Renal pelvis (tissue), 12 donors: Measurements from ENCODE around the gene PGP. TPM values are rescaled to one million over a fixed set of nuclear protein-coding genes. Genes with fewer than 3 reads are reported as not detected.
A peak's percentile ranks its signal among the peaks of the same experiment; 100 is the strongest.
"Not testable (repeated sequence)": the region's sequence is repeated elsewhere in the genome, so short reads cannot be mapped to it uniquely, and the experiment has no call there.

Experiments
- DNase-seq: peaks from one replicate; pipeline ENCODE4 v3.0.0-alpha.2; 2013
- long read RNA-seq, 16 experiments: transcript quantifications; one replicate each; lab custom pipeline, GENCODE V29; 2026
- polyA plus RNA-seq, 3 donors: library from polyadenylated mRNA; unstranded; fragments of 120-200 nt; gene quantifications; one replicate each; pipeline ENCODE4 v1.2.1, GENCODE V29; 2013; ENCODE audit not compliant: insufficient read length in 3 of 3

Gene PGP
- polyA plus RNA-seq: 10 to 100 TPM; 15.1 to 18.8 (median 17.8) TPM
- long read RNA-seq, donor 1, transcript PGP-201 (2 exons, 2,727 nt): major isoform, 28 of 29 reads
- long read RNA-seq, donor 1, partial matches to known transcripts: 0 of 29 reads
- long read RNA-seq, donor 1, other reads (novel, unspliced or antisense): 0 of 29 reads
- long read RNA-seq, donor 2, transcript PGP-201 (2 exons, 2,727 nt): major isoform, 28 of 29 reads
- long read RNA-seq, donor 2, partial matches to known transcripts: 0 of 29 reads
- long read RNA-seq, donor 2, other reads (novel, unspliced or antisense): 0 of 29 reads
- long read RNA-seq, donor 3, transcript PGP-201 (2 exons, 2,727 nt): major isoform, 18 of 18 reads
- long read RNA-seq, donor 3, partial matches to known transcripts: 0 of 18 reads
- long read RNA-seq, donor 3, other reads (novel, unspliced or antisense): 0 of 18 reads
- long read RNA-seq, donor 4, transcript PGP-201 (2 exons, 2,727 nt): major isoform, 17 of 17 reads
- long read RNA-seq, donor 4, partial matches to known transcripts: 0 of 17 reads
- long read RNA-seq, donor 4, other reads (novel, unspliced or antisense): 0 of 17 reads
- long read RNA-seq, donor 5, transcript PGP-201 (2 exons, 2,727 nt): major isoform, 19 of 19 reads
- long read RNA-seq, donor 5, partial matches to known transcripts: 0 of 19 reads
- long read RNA-seq, donor 5, other reads (novel, unspliced or antisense): 0 of 19 reads
- long read RNA-seq, donor 6, transcript PGP-201 (2 exons, 2,727 nt): major isoform, 19 of 28 reads
- long read RNA-seq, donor 6, partial matches to known transcripts: 9 of 28 reads
- long read RNA-seq, donor 6, other reads (novel, unspliced or antisense): 0 of 28 reads
- long read RNA-seq, donor 7, transcript PGP-201 (2 exons, 2,727 nt): major isoform, 39 of 54 reads
- long read RNA-seq, donor 7, partial matches to known transcripts: 14 of 54 reads
- long read RNA-seq, donor 7, other reads (novel, unspliced or antisense): 0 of 54 reads
- long read RNA-seq, donor 8, partial matches to known transcripts: 0 of 5 reads
- long read RNA-seq, donor 8, other reads (novel, unspliced or antisense): 0 of 5 reads
- long read RNA-seq, donor 9, transcript PGP-201 (2 exons, 2,727 nt): major isoform, 30 of 30 reads
- long read RNA-seq, donor 9, partial matches to known transcripts: 0 of 30 reads
- long read RNA-seq, donor 9, other reads (novel, unspliced or antisense): 0 of 30 reads
- long read RNA-seq, donor 10, transcript PGP-201 (2 exons, 2,727 nt): major isoform, 35 of 35 reads
- long read RNA-seq, donor 10, partial matches to known transcripts: 0 of 35 reads
- long read RNA-seq, donor 10, other reads (novel, unspliced or antisense): 0 of 35 reads
- long read RNA-seq, donor 11, transcript PGP-201 (2 exons, 2,727 nt): major isoform, 15 of 15 reads
- long read RNA-seq, donor 11, partial matches to known transcripts: 0 of 15 reads
- long read RNA-seq, donor 11, other reads (novel, unspliced or antisense): 0 of 15 reads
- long read RNA-seq, donor 12, transcript PGP-201 (2 exons, 2,727 nt): major isoform, 35 of 35 reads
- long read RNA-seq, donor 12, partial matches to known transcripts: 0 of 35 reads
- long read RNA-seq, donor 12, other reads (novel, unspliced or antisense): 0 of 35 reads
- long read RNA-seq, donor 13, transcript PGP-201 (2 exons, 2,727 nt): major isoform, 15 of 21 reads
- long read RNA-seq, donor 13, partial matches to known transcripts: 5 of 21 reads
- long read RNA-seq, donor 13, other reads (novel, unspliced or antisense): 0 of 21 reads
- long read RNA-seq, donor 14: 0 reads
- long read RNA-seq, donor 15: 0 reads
- long read RNA-seq, donor 16, transcript PGP-201 (2 exons, 2,727 nt): major isoform, 24 of 34 reads
- long read RNA-seq, donor 16, partial matches to known transcripts: 9 of 34 reads
- long read RNA-seq, donor 16, other reads (novel, unspliced or antisense): 0 of 34 reads

- no peak for DNase-seq
Measured at GRCh38 chr16:2214719-2214968, at the start of gene PGP. Gene PGP (minus strand): TSS chr16:2214840. CDS start chr16:2214777, 63 bp downstream.

GRCh38 chr16:2263026-2263425, 48.4 kb upstream of the PGP start:
- DNase-seq: not testable (repeated sequence)

- DNase-seq: no peak
Measured at GRCh38 chr16:2260250-2260649, 45.6 kb upstream of the PGP start.

- not testable (repeated sequence) for DNase-seq
Measured at GRCh38 chr16:2258530-2258929, 43.9 kb upstream of the PGP start.

GRCh38 chr16:2257726-2258125, 43.1 kb upstream of the PGP start:
- no peak for DNase-seq

GRCh38 chr16:2256531-2257140, 42.0 kb upstream of the PGP start:
- no peak for DNase-seq

GRCh38 chr16:2253293-2253692, 38.7 kb upstream of the PGP start:
- no peak for DNase-seq

GRCh38 chr16:2252806-2253148, 38.1 kb upstream of the PGP start:
- no peak for DNase-seq

GRCh38 chr16:2251296-2252111, 36.9 kb upstream of the PGP start, which contains the start of gene ECI1:
Gene ECI1 (minus strand): TSS chr16:2251587. CDS start chr16:2251566, 21 bp downstream.
- DNase-seq: peak; percentile 92

GRCh38 chr16:2250652-2251295, 36.1 kb upstream of the PGP start:
- no peak for DNase-seq

- DNase-seq: no peak
Measured at GRCh38 chr16:2246301-2246885, 31.8 kb upstream of the PGP start.

GRCh38 chr16:2244926-2245795, 30.5 kb upstream of the PGP start:
- DNase-seq: no peak

GRCh38 chr16:2244301-2244700, 29.7 kb upstream of the PGP start:
- no peak for DNase-seq

GRCh38 chr16:2243781-2244180, 29.1 kb upstream of the PGP start:
- DNase-seq: no peak

- DNase-seq: no peak
Measured at GRCh38 chr16:2243031-2243528, 28.4 kb upstream of the PGP start.

- DNase-seq: no peak
Measured at GRCh38 chr16:2242598-2242997, 28.0 kb upstream of the PGP start.

- not testable (repeated sequence) for DNase-seq
Measured at GRCh38 chr16:2240331-2240730, 25.7 kb upstream of the PGP start.
